Neuron (in vitro differentiated cells): ENCODE measurements around the gene EDC4.
"Not testable (repeated sequence)": the region's sequence is repeated elsewhere in the genome, so short reads cannot be mapped to it uniquely, and the experiment has no call there.

Experiments
- H2AFZ ChIP-seq: one replicate; pipeline ENCODE4 v1.6.1; 2013; ENCODE audit warnings: low read depth, mild to moderate bottlenecking, inconsistent platforms, low read length, moderate library complexity
- H3K27me3 ChIP-seq: one replicate; pipeline ENCODE4 v1.6.1; 2013; ENCODE audit warnings: low read length; ENCODE audit not compliant: insufficient read depth
- H3K36me3 ChIP-seq: one replicate; pipeline ENCODE4 v1.6.1; 2013; ENCODE audit warnings: low read length; ENCODE audit not compliant: insufficient read depth
- H3K4me1 ChIP-seq: one replicate; pipeline ENCODE4 v1.6.1; 2013; ENCODE audit warnings: low read length; ENCODE audit not compliant: insufficient read depth
- H3K4me3 ChIP-seq: 2 replicates; pipeline ENCODE4 v1.5.1; 2013; ENCODE audit warnings: mild to moderate bottlenecking, low read length, moderate library complexity
- H3K9me3 ChIP-seq: one replicate; pipeline ENCODE4 v1.6.1; 2013; ENCODE audit warnings: low read length

Gene EDC4, protein sequence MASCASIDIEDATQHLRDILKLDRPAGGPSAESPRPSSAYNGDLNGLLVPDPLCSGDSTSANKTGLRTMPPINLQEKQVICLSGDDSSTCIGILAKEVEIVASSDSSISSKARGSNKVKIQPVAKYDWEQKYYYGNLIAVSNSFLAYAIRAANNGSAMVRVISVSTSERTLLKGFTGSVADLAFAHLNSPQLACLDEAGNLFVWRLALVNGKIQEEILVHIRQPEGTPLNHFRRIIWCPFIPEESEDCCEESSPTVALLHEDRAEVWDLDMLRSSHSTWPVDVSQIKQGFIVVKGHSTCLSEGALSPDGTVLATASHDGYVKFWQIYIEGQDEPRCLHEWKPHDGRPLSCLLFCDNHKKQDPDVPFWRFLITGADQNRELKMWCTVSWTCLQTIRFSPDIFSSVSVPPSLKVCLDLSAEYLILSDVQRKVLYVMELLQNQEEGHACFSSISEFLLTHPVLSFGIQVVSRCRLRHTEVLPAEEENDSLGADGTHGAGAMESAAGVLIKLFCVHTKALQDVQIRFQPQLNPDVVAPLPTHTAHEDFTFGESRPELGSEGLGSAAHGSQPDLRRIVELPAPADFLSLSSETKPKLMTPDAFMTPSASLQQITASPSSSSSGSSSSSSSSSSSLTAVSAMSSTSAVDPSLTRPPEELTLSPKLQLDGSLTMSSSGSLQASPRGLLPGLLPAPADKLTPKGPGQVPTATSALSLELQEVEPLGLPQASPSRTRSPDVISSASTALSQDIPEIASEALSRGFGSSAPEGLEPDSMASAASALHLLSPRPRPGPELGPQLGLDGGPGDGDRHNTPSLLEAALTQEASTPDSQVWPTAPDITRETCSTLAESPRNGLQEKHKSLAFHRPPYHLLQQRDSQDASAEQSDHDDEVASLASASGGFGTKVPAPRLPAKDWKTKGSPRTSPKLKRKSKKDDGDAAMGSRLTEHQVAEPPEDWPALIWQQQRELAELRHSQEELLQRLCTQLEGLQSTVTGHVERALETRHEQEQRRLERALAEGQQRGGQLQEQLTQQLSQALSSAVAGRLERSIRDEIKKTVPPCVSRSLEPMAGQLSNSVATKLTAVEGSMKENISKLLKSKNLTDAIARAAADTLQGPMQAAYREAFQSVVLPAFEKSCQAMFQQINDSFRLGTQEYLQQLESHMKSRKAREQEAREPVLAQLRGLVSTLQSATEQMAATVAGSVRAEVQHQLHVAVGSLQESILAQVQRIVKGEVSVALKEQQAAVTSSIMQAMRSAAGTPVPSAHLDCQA (N-terminal part only)

DNA sequence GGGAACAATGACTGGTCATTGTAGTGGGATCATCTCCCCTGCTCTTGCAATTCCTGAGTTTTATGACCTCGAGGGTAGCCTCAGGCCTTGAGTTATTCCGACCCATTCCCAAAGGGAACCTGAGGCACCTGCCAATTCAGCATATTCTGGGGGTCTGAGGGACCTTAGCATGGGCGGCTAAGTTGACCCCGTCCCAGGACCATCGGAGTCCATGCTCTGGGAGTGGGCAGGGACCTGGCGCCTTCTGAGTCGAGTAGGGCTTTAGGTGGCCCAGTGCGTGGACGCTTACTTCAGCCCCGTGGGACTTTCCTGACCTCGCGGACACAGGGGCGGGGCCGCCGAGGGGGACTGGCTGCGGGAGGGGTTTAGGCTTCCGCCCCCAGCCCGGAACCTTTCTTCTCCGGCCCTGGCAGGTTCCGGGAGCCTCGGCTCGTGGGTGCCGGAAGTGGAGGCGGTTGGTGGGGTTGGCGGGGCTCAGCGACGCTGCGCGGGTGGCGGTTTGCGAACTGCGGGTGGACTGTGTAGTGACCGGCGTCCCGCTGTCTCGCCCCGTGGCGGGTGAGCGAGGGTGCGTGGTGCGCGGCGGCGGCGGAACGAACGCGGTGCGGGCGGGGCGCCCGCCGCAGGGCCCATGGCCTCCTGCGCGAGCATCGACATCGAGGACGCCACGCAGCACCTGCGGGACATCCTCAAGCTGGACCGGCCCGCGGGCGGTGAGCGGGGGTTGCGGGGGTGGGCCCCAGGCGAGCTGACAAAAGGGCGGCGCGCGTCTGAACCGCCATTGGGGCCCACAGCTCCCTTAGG lies at the start of gene EDC4:
TSS of gene EDC4 (plus strand) at position 422 of the 804 bp plus-strand sequence. CDS start at position 632, 210 bp downstream.
- peaks cover 50% of the 10 kb centered on the region for H3K36me3 ChIP-seq
- H3K27me3 ChIP-seq, result no peaks in the 10 kb centered on the region
- peak within 1 kb of the TSS; percentile 71 for H2AFZ ChIP-seq
- no peaks in the 10 kb centered on the region for H3K9me3 ChIP-seq
- peak within 1 kb of the TSS; percentile 75 for H3K4me3 ChIP-seq
- H3K4me1 ChIP-seq, result peaks cover 11% of the 10 kb centered on the region

DNA sequence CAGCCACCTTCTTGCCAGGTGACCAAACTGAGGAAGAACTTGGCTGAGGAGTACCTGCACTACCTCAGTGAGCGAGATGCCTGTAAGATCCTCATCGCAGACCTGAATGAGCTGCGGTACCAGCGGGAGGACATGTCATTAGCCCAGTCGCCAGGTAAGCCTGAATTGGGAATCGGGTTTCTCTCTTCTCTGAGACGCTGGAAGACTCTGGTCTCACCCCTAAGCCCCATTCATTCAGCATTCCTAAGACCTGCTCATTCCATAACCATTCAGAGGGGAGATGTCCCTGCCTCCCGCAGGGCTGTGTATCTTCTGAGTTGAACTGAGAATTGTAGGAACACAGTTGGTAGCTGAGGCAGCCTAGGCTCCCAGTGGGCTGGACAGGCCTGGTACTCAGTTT lies 47.7 kb upstream of the EDC4 start:
- Histone ChIP-seq H3K9me3 (no peaks in the 10 kb centered on the region), H2AFZ (no peak overlapping the region), H3K4me1 (no peaks in the 10 kb centered on the region), H3K27me3 (no peaks in the 10 kb centered on the region), H3K36me3 (peaks cover 39% of the 10 kb centered on the region), H3K4me3 (no peak overlapping the region)

- Histone ChIP-seq H3K4me3 (no peak overlapping the region), H3K27me3 (no peaks in the 10 kb centered on the region), H3K36me3 (peaks cover 46% of the 10 kb centered on the region), H2AFZ (no peak overlapping the region), H3K4me1 (no peaks in the 10 kb centered on the region), H3K9me3 (no peaks in the 10 kb centered on the region)
Observed at GRCh38 chr16:67825906-67826305, 46.9 kb upstream of the EDC4 start.

- Histone ChIP-seq H3K27me3 (no peaks in the 10 kb centered on the region), H3K4me3 (no peak overlapping the region), H3K4me1 (peaks cover 10% of the 10 kb centered on the region), H3K9me3 (no peaks in the 10 kb centered on the region), H3K36me3 (peaks cover 60% of the 10 kb centered on the region), H2AFZ (no peak overlapping the region)
Observed at GRCh38 chr16:67828651-67829050, 44.2 kb upstream of the EDC4 start.

GRCh38 chr16:67833030-67833414 lies 39.8 kb upstream of the EDC4 start:
- Histone ChIP-seq H3K9me3 (no peaks in the 10 kb centered on the region), H3K27me3 (no peaks in the 10 kb centered on the region), H3K36me3 (peaks cover 42% of the 10 kb centered on the region), H3K4me3 (peak overlapping the region; percentile 72), H3K4me1 (peaks cover 15% of the 10 kb centered on the region), H2AFZ (peak overlapping the region; percentile 90)

DNA sequence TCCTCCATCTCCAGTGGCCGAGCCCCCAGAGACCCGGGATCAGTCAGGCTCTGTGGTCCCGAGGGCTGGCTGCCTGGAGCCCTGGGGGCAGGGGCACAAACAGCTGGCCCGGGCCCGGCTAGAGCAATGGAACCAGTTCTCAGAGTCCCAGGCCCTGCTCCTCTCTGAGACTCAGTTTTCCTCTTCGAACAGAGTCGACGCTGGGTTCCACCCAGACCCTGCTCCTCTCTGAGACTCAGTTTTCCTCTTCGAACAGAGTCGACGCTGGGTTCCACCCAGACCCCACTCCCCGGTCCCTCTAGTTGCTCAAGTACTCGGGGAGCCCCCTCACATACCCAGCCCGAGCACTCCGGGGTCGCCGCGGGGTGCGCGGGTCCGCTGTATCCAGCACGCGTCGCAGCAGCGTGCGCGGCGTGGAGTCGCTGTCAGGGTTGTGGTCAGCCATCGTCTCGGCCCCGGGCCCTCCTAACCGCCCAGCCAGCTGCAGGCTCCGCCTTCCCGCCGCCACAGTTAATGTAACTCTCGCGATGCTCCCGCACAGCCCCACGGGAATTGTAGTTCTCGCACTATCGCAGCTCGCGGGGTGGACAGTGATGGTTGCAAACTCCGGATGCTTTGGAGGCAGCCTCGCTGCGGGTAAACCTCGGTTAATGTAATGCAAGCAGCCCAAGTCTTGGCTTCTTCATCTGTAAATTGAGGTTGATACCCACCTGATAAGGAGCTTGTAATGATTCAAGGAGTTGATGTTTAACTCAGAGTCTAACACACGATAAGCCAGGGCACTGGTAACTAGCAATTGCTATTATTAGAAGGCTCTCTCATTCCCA lies 39.2 kb upstream of the EDC4 start:
- Histone ChIP-seq H3K4me1 (peaks cover 15% of the 10 kb centered on the region), H2AFZ (peak overlapping the region; percentile 90), H3K27me3 (no peaks in the 10 kb centered on the region), H3K36me3 (peaks cover 37% of the 10 kb centered on the region), H3K9me3 (no peaks in the 10 kb centered on the region), H3K4me3 (peak overlapping the region; percentile 72)

DNA sequence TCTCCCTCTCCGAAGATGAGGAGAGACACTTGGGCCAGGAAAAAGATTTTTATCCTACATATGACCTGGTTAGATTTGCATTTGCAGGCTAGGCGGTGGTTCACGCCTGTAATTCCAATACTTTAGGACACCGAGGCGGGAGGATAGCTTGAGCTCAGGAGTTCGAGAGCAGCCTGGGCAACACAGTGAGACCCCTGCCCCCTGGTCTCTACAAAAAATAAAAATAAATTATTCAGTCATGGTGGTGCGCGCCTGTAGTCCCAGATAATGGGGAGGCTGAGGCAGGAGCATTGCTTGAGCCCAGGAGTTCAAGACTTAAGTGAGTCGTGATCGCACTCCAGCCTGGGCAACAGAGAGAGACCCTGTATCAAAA lies 38.6 kb upstream of the EDC4 start:
- Histone ChIP-seq H3K36me3 (peaks cover 31% of the 10 kb centered on the region), H3K27me3 (no peaks in the 10 kb centered on the region), H3K9me3 (no peaks in the 10 kb centered on the region), H3K4me1 (peaks cover 15% of the 10 kb centered on the region), H2AFZ (peak overlapping the region; percentile 90), H3K4me3 (peak overlapping the region; percentile 72)

GRCh38 chr16:67837190-67837589 lies 35.7 kb upstream of the EDC4 start:
- H3K27me3 ChIP-seq, H3K36me3 ChIP-seq, H3K4me3 ChIP-seq, H3K9me3 ChIP-seq, H2AFZ ChIP-seq: not testable (repeated sequence)
- peaks cover 15% of the 10 kb centered on the region for H3K4me1 ChIP-seq

DNA sequence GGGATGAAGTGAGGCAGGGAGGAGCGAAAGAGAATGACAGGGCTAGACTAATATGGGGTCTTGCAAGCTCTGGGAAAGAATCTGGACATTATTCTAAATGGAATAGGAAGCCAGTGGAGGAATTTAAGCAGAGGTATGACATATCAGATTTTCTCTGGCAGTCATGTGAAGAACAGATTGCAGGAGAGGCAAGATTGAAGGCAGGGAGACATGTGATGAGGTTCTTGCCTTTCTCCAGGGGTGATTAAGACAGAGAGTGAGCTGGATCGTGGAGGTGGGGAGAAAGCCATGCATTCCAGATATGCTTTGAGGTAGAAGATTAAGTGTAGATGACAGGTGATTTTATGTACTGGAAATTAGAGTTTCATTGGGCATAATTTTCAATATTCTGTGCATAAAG lies 35.0 kb upstream of the EDC4 start:
- no peaks in the 10 kb centered on the region for H3K9me3 ChIP-seq
- no peaks in the 10 kb centered on the region for H3K36me3 ChIP-seq
- no peaks in the 10 kb centered on the region for H3K27me3 ChIP-seq
- no peak overlapping the region for H2AFZ ChIP-seq
- H3K4me1 ChIP-seq, result peaks cover 9% of the 10 kb centered on the region
- no peak overlapping the region for H3K4me3 ChIP-seq

- H3K9me3 ChIP-seq, result no peaks in the 10 kb centered on the region
- peak overlapping the region; percentile 56 for H2AFZ ChIP-seq
- no peaks in the 10 kb centered on the region for H3K27me3 ChIP-seq
- peaks cover 29% of the 10 kb centered on the region for H3K4me1 ChIP-seq
- no peaks in the 10 kb centered on the region for H3K36me3 ChIP-seq
- peak overlapping the region; percentile 85 for H3K4me3 ChIP-seq
Observed at GRCh38 chr16:67841198-67841815, 31.5 kb upstream of the EDC4 start.

GRCh38 chr16:67841816-67842508 lies 30.9 kb upstream of the EDC4 start, which contains the start of gene THAP11:
TSS of gene THAP11 (plus strand) at chr16:67842320. CDS start at chr16:67842555, 235 bp downstream.
- Histone ChIP-seq H3K36me3 (no peaks in the 10 kb centered on the region), H3K27me3 (no peaks in the 10 kb centered on the region), H3K4me1 (peaks cover 29% of the 10 kb centered on the region), H3K9me3 (no peaks in the 10 kb centered on the region), H2AFZ (peak within 1 kb of the TSS; percentile 72), H3K4me3 (peak within 1 kb of the TSS; percentile 85)
